Pons (tissue), 1 donor: ENCODE results near the gene KIF21B.
A peak's percentile ranks its signal among the peaks of the same experiment; 100 is the strongest.

Experiments used
- DNase-seq: peaks from one replicate; pipeline ENCODE4 v3.0.0-alpha.2; 2016; ENCODE audit warnings: low spot score

Gene KIF21B

DNA sequence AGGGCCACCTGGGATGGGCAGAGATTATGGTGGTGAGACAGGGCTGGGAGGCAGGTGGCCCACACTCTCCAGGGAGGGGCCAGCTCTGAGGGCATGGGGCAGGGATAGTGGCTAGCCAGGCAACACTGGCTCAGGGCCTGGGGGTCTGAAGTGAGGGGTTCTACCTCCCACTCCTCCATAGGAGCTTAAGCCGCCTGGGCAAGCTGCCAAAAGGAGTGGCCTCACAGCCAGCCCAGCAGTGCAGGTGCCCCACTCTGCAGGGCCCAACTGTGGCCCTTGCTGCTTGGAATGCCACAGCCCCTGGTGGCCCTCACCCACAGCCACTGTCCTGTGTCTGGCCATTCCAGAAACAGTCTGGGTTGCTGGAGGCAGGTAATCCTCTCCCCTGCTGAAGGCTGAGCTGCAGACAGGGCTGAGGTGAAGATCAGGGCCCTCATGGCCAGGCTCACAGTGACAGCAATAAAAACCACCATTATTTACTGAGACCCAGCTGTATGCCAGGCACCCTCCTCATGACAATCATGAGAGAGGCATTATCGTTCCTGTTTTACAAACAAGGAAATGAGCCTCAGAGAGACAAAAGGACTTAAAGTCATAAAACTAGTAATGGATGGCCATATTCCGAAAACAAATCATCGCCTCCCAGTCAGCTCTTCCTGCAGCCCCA is 31.0 kb downstream of the KIF21B start:
- DNase-seq, result no peak

DNA sequence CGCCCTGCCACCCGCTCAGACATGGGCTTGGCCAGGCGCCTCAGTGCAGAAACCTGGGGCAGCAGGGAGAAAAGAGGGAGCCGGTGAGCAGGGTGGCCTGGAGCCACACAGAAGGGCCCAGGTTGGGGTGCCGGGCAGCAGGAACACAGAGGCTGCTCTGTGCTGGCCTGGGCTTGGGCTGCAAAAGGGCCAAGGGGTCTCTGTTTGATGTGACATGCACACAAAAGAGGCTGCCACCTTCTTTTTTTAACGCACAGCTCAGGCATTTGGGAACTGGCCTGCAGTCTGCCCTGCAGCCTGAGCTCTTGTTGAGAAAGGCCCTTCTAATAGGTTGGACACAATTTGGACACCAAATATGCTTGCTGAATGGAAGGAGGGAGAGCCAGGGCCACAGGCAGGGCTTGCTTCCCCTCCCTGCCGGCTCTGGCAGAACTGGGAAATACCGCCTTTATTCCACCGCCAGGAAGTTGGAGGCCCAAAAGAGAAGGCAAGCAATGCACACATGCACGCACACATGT is 32.4 kb downstream of the KIF21B start:
- DNase-seq, result peak; percentile 19

DNA sequence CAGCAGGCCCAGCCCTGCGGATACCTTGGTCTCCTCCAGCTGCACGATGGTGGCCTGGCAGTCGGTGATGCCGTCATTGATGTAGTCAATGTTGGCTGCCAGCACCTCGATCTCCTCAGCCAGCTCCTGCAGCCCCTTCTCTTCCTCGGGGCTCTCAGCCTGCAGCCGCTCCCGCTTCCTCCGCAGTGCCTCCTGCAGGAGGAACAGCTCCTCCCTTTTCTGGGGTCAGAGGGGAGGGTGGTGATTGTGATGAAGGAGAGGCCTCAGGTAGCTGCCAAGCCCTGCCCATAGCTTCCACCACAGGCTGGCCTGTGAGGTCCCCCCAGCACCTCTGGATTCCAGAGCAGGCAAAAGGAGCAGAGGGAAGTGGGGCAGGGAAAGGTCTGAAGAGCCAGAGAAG is 33.4 kb downstream of the KIF21B start:
- no peak for DNase-seq

- no peak for DNase-seq
Measured at GRCh38 chr1:200989337-200989736, 34.2 kb downstream of the KIF21B start.

DNA sequence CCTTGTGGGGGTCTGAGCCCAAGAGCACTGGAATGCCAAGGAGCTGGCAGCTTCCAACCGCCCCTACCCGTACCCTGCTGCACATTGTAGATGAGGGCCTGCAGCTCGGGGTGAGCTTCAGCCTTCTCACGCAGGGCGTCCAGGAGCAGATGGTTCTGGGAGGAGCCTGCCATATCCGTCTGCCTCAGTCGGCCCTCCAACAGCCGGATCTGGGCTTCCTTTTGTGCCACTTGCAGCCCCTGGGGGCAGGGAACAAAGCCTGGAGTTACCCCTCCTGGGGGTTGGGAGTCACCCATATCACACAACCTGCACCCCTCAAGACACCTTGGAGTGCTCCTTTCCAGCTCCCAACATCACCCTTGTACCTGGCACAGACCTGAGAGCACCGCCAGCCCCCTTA is 34.8 kb downstream of the KIF21B start:
- DNase-seq, result no peak

GRCh38 chr1:200985481-200985880 is 38.0 kb downstream of the KIF21B start:
- no peak for DNase-seq

GRCh38 chr1:200983035-200983561 is 40.4 kb downstream of the KIF21B start:
- no peak for DNase-seq

DNA sequence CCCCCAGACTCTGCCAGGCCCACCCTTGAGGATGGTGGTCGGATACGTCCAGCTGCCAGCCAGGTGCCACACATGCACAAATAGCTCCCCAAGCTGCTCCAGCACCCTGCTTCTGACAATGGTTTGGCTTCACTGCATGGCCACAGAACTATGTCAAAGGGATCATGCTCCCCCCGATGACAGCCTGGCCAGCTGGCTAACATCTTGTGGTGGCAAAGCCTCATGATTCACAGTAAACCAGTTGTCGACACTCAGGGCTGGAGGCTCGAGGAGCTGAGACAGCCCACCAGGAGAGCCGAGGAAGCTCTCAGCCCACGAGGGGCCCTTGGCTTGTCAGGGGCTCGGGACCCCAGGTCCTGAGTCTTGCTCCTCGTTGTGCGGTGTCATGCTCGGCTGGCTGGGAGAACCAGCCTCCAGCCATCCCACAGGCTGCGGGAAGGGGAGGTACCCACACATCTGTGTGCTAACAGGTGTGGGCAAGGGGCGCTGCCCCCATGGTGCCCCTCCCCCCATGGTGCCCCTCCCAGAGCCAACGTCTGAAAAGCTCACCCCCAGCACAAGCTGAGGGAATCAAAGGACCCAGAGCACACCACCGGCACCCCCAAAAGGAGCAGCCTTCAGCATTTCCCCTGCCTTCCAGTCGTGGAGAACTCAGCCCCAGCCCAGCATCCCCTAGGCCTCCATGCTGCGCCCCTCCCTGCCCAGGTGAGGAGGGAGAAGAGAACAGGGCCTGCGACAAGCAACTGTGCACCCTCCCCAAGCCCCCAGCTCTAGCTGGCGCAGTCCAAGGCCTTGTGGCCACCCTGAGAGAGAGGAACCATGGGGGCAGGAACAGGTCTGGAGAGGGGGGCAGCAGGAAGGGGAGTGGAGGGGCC is 41.2 kb downstream of the KIF21B start:
- no peak for DNase-seq

DNA sequence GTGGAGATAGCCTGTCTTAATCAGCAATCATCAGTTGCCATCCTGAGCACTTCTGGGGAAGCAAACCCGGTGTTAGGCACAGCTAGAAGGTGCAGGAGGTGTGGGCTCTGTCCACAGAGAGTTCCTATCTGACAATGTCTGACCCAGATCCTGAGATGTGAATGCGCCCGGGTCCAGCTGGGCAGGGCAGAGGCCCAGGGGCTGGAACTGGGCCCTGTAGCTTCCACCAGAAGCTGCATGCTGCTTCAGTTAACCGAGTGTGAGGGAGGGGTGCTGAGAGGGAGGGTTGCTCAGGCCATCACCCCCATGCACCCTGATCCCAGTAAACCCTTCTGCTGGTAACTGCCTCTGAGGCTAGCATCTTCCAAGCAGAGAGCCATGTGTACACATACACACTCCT is 42.2 kb downstream of the KIF21B start:
- DNase-seq, result no peak

DNA sequence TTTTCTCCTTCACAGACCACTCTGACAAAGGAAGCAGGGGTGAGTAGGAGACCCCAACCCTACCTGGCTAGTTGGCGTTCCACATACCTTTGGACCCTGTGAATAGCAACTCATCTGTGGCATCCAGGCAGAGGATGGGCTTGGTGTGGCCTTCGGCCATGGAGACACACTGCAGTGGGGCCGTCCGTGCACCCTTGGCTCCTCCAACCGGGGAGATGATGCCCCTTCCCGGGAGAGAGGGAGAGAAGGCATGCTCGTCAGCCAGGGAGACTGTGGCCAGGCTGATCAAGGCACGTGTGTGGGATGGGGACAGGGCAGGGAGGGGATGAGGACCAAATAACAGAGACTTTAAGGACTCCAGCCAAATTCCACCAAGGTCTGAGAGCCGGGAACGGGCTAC is 42.6 kb downstream of the KIF21B start:
- DNase-seq, result no peak

GRCh38 chr1:200980452-200980772 is 43.1 kb downstream of the KIF21B start:
- DNase-seq, result no peak

DNA sequence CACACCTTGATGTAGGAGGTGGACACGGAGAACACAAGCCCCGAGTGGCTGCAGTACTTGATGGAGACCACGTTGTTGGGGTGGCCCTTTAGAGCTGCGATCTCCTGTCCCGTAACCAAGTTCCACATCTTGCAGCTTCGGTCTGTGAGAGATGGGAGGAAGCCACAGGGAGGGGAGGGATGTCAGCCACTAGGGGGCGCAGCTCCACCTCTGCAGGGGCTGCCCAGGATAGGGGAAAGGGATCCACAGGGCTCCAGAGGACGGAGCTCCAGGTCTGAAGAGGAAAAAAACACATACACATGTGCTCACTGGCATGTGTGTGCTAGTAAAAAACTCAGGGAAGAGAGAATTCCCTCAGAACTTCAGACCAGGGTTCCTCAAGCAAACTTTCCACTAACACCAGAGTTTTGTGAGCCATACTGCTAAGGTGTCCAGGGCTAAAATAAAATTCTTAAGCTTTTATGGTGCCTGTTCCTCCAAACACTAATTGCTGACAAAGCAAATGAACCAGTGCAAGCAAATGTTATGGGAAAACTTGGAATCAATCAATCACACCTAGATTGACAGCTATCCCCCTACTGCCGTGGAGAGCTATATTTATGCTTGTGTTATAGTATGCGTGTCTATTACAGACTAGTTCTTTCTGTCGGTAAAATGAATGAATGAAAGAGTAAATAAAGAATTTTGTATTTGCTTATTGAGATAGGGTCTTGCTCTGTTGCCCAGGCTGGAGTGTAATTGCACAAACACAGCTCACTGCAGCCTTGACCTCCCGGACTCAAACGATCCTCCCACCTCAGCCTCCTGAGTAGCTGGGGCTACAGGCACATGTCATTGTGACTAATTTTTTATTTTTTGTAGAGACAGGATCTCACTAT is 43.7 kb downstream of the KIF21B start:
- no peak for DNase-seq

- DNase-seq, result no peak
Measured at GRCh38 chr1:200977071-200977754, 46.3 kb downstream of the KIF21B start.

- no peak for DNase-seq
Measured at GRCh38 chr1:200976634-200977033, 46.9 kb downstream of the KIF21B start.

DNA sequence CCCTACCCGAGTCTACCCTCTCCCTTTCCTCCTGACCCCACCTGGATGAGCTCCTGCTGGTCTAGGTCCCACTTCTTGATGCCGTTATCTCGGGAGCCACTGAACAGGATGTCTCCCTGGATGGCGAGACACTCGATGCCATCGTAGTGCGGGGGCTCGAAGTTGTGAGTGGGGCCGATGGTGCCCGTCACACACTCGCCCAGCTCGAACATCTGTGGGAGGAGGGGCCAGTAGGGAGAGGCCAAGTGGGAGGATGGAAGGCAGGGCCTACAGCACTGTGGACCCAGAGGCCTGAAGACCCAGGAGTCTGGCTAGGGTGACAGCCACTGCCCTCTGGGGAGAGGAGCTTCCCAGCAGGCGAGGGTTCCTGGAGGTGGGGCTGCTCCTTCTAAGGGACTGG is 48.1 kb downstream of the KIF21B start:
- no peak for DNase-seq

- no peak for DNase-seq
Measured at GRCh38 chr1:200974711-200975110, 48.8 kb downstream of the KIF21B start.

DNA sequence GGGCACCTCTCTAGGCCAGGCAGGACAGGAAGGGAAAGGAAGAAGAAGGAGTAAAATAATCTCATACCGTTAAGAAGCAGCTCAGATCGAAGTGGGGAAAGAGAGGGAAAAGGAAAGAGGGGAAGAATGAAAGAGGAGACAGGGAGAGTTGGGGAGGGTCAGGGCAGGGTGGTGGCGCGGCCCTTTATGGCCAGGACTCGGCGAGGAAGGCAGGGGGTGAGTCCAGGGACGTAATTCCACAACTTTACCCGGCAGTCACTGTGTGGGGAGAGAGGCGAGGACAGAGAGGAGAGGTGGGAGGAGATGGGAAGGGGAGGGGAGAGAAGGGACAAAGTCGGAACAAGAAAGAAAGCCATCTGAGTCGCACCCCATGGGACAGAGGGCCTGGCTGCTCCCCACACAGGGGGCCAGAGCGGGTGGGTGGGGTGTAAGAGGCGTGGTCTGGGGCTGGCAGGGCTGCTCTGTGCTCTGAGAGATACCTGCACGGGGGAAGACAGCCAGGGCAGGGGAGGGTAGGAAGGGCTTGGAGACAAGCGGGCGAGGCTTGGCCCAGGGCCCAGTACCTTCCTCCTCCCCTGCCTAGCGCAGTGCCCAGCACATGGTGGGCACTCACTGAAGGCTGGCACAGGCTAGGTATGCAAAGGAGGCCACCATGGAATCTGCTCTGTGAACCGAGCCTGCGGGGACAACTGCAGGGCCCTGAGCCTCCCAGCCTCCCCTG is 49.4 kb downstream of the KIF21B start:
- DNase-seq, result no peak

DNA sequence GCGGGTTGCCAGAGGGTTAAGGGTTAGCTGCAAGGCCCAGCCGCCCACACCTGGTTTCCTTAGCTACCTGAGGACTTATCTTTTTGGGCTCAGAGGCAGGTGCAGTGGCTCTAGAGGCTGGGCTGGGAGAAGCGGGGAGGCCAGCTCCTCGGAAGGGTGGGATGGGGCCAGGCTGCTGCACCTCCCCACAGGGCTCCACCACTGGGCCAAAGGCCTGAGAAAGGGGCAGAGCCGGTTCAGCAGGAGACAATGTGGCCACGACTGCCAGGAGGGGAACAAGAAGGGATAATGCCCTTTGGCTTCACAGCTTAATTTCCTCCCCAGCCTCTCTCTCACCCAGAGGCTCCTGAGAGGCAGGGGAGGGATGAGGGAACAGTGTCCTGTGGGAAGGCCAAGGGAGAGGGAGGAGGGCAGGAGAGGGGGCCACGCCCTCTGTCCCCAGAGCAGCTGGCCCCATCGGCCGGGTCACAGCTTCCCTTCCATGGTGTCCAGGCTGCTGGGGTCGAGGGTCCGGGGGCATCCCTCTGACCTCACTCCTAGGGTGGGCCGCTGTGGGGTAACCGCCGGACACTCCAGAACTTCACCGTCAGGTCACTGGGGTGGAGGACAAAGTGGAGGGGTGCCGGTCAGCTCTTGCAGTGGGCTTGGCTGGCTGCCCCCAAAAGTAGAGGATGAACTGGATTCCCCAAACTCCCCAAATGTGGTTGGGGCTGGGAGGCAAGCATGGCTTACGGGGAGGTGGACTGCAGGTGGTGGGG is 50.4 kb downstream of the KIF21B start:
- no peak for DNase-seq

- peak; percentile 54 for DNase-seq
Measured at GRCh38 chr1:200971955-200972711, 51.4 kb downstream of the KIF21B start.
